HG03280 (cell line): ENCODE results near the gene CCDC12.

Experiments used
- ATAC-seq: cut with Tn5 transposase; IDR thresholded peaks from one replicate; pipeline ENCODE4 v1.9.1; 2021; ENCODE audit warnings: mild to moderate bottlenecking, moderate library complexity; ENCODE audit not compliant: unreplicated experiment

Gene CCDC12

DNA sequence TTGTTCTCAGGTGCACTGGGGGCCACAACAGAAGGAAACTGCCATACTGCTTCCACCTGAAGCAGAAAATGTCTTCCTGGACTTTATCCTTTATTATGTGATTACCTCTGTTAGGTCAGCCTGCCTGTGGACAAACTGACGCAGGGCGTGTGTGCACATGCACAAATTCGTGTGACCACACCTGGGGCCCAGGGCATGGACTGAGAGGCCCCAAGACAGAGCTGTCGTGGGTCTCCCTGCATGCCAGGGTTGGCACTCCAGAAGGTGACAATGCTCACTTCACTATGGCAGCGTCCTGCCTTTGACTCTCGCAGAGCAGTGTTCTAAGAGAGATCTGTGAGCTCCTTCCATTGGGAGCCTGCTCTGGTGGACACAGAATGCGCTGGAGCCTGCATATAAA, 34.5 kb downstream of the CCDC12 start:
- no peak for ATAC-seq

DNA sequence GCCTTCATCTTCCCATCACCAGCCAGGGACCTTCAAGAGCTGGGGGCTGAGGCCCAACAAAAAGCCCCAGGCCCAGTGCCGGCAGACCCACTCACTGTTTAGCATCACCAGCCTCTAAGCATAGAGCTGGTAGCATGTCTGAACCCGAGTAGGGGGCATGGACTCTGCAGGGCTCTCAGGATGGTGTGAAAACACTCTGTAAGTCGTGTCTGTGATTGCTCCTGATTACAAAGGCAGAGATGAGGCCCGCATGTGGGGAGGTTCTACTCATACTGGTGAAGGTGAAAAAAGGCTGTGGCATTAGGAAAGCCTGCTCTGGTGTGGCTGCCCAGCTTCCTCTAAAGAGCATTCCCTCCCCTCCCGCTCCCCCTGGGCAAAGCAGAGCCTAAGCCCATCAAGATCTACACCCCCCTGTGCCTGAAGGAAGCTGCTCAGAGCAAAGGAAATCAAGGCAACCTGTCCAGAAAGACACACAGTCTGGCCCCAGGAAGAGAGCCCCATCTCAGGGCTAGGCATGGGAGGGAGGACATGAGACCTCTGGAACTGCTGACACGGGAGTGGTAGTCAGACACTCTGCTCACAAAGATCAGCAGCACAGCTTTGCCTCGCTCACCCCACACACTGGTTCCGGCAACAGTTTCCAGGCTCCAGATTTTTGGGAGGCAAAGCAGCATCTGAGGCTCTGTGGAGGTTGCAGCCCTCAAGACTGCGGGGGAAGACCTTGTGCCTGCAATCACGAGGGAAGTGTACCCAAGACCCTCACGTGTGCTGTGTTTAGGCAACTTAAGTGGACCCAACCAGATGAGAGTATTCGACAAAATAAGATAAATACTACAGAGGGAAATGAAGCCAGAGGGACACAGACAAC, 36.7 kb downstream of the CCDC12 start:
- no peak for ATAC-seq

DNA sequence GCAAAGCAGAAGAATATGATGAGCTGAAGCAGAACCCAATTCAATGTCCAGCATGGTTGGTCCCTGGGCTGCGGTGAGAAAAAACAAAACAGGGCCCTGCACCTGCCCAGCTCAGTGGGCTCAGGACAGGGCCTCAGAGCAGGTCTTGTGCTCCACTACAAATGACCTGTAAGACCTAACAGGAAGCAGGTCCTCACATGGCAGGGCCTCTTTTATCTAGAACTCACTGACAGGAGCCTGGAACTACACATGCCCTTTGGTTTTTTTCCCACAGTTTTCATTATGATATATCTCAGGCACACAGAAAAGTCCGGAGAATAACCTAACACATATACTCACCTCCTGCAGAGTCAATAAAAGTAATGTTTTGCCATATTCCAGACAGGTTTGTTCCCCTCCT, 38.4 kb downstream of the CCDC12 start:
- ATAC-seq: no peak

DNA sequence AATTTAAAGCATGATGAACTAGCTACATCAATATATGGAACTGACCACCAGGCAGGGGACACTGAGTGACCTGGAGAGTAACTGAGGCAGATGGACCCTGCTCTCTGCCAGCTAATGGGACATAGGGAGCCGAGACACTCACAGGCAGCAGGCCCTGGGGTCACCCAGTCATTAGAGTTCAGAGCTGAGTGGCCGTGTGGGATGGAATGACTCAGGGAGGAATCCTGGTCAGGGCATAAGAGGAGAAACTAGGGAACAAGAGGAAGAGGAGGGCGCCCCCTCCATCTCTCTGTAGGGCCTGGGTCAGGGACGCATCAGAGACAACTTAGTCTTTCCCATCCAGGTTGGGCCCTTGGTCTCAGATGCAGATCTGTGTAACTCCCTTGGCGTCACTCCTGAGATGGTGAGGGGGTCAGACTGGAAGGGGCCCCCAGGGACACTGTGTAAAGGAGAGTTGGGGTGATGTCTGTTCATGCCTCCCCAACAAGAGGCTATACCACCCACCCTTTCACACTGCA, 39.8 kb downstream of the CCDC12 start:
- ATAC-seq: no peak

DNA sequence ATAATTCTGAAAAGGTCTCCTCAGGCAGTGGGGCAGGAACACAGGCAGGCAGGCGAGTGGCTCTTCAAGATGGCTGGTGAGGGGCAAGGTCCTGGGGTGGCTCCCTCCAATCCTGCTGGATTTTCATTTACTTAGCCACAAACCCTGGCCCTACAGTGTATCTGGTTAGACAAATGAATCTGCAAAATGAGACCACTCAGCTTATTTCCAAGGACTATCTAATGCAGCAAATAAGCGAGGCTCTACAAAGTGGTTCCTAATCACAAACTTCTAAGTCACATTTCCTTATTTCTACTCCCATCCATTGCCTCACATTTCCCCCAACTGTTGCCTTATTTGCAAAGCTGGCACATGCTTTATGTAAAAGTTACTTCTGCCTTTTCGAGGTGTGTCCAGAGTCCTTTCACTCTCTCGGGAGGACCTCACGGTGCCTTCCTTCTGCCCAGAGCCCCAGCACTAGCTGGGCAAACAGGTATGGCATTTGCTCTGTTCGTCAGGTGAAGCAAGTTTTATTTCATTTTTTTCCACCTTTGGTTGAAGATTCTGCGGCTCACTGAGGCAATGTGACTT, 40.5 kb downstream of the CCDC12 start:
- ATAC-seq: no peak

DNA sequence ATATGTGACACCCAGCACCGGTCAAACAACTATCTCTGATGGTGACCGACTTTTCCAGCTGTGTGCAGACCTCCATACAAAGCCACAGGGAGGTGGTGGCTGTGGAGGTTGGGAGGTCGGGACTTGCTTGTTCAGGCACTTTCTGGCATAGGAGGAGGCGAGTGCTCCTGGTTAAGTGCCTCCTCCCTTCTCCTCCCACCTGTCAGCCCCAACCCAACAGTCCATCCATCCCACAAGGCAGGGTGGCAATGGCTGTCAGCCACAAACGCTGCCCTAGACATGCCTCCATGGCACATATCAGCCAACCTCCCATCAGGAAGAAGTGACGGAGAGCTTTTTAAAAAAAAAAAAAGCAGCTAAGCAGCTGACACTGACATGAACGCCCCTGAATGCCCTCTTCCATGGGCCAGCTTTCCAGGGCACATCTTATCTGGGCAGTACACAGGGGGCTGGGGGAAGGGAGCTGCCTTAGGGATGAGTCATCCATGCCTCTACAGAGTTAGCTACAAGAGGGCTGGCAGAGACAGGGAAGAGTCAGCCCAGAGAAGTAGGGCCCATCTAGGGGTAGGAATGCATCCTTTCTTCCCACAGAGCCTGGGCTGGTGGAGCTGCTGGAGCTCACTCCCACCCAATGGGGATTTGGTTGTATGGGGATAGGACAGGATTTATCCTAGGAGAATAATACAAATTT, 41.2 kb downstream of the CCDC12 start:
- no peak for ATAC-seq

DNA sequence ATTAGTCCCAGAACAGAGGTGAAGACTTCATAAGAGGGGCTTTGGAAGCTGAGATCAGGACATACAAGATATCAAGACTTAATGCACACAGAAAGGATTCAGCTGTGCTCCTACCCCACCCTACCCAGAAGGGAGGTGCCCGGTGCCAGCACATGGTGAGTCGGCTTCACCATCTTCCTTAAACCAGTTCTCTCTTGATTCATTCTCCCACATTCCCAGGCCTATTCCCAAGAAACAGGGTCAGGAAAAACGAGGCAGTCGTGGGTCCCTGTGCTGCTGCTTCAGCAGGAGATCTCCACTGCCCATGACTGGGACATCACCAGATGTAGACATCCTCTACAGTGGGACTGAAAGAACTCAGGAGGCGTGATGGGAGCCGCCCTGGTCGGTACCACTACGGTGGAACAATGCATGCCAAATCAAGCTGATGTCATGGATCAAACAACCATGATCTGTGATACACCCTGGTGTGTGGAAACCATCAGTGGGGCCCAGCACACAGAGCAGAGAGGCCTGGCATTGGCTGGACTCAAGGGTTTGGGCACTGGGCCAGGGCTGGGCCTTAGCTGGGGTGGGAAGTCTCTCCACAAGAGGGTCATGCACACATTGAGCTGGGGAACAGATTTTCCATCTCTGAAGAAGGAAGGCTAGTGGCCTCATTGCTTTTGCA, 41.9 kb downstream of the CCDC12 start:
- ATAC-seq: no peak

DNA sequence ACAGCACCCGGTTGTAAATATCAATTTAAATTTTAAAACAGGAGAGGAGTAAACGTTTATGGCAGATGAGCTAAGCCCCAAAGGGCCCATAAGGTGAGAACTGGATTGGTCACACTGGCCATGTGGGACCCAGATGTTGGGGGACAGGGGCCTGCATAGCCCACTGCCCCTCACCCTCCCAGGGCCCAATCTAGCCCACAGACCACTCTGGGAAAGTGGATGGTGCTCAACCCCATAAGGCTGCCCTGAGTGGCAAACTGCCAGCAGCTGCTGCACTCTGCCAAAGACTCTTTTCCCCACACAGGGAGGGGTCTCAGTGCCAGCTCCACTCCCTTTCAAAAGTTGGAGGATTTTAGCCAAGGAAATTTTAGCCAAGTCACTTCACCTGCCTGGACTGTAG, 42.5 kb downstream of the CCDC12 start:
- no peak for ATAC-seq

DNA sequence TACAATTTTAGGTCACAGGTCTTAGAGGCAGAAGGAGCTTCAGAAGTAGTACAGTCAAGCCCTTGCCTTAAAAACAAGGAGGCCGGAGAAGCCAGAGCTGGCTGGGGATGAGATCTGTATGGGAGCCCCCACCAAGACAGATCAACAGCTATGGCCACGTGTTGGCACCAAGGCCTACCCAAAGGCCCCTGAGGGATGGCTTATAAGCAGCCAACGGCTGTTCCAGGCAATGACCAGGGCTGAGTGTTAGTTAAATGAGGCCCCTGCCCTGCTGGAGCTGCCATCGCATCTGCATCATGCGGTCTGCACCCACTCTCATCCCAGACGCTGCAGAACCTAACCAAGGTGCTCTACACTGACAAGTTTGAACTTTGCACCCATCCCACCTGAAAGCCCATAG, 43.3 kb downstream of the CCDC12 start:
- ATAC-seq: no peak

DNA sequence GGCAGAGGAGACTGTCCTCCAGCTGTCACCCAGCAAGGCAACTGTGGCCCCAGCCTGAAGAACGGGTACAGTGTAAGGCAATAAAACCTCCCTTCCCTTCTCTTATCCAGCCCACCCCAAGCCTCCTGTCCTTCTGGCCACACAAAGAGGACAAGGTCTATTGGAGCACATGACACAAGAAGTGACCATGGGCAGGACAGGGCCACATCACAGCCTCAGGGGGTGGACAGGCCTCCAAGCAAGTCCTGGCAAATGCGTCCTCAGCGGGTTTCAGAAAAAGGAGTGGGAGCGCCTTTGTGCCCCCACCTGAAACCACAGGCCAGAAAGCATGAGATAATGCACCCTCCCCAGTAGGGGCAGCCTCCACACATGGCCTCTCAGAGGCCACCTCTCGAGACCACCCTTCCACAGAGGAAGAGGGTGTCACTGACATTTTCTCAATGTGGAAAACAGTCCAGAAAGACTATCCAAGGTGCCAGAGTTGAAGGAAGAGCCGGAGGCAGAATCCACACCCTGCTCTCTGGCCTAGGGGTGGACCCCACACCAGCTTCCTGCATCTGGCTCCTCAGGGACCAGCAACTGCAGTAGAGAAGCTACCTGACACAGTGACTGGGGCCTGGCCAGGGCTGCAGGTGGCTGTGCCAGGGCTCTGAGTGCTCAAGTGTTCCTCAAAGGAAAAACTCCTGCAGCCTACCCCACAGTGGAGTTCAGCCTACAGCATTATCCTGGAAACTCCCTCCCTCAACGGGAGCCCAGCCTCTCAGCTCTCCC, 43.9 kb downstream of the CCDC12 start:
- ATAC-seq: no peak

DNA sequence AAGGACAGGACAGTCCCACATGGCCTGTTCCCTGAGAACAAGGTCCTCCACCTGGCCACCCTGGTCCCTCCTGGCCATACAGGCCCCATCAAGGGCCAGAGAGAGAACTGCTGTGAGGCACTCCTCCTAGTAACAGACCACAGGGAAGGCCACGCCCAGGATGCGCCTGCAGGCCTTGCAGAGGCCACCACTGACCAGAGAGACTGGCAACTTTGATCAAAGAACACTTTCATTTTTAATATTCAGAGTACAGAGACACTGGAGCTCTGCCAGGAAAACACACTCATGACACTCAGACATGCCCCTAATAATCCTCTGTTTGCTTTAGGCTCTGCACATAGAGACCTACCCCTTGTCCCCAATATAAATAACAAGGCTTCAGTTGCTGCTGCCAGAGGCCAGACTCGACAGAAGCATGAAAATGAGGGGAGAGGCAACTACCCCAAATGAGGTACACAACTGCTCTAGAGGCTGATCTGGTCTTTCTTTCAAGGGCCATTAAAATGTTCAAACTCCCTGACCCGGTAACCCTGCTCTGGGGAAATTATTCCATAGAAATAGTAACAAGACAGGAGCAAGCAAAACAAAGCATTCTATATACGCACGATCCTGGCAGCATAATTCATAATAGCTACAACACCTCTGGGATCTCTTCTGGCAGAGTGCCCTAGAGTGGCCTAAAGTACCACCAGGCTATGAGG, 44.8 kb downstream of the CCDC12 start:
- ATAC-seq: no peak

DNA sequence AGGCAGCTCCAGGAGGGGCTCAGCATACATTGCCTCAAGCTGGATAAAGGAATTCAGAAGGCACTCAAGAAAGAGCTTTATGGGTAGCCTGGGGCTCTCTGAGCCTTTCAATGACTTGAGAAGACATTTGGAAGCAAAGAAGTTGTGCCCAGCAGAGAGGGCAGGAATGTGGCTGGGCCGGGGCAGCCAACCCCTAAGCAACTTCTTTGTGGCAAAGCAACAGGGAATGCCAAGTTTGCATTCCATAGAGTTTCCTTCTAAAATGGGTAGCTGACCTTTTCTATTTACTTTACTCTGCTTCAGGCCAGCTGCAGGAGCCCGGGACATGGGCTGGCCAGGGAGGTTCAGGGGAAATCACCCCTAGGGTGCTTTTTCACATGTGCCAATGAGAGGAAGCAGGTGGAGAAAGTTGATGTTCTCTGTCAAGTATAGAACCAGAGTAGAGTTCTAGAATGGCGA, 45.6 kb downstream of the CCDC12 start:
- ATAC-seq: no peak

DNA sequence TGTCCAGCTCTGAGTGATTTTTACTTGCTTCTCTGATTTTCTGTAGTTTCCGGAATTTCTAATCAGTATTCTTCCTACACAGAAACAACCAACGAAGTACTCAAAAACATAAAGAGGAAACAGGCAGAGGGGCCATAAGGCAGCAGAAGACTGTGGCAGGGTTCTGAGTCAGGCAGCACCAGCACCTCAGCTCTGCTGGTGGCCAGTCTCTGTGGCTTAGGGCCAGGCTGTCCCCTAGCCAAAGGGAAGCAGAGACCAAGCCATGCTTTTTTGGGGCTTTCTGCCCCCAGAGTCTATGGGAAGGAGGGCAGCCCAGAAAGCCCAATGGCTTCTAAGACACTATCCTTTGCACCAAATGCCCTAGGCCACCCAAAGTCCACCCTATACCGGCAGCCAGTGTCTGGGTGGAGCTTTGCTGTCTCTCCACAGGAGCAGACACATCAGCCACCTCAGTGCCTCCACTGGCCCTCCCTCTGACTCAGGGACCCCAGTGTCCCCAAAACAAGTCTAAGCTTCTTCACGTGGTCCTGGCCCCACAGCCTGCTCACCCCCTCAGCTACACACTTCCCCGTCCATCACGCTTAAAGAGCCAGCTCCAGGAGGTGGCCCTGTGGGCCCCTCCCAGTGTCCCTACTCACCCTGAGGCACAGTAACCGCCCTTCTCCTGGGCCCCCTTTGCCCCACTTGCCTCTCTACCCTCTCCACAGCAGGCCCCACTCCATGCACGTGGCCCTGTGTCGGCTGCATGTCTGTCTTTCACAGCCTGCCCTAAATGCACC, 46.2 kb downstream of the CCDC12 start:
- no peak for ATAC-seq

DNA sequence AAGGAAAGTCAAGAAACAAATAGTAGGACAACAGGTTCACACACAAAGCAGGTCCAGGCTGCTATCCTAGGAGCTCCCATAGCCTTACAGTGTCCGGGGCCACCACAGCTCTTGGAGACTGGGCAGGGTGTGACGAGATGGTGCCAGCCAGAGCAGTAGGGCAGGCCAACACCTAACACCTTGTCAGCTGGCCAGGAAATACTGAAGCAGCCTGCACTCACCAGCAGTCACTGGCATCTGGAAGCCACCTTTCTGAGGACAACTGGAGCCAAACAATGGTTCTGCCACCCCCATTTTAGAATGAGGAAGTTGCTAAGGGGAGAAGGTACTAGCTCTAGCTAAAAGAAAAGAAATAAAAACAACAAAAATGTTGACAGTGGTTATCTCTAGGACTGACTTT, 47.2 kb downstream of the CCDC12 start:
- no peak for ATAC-seq

DNA sequence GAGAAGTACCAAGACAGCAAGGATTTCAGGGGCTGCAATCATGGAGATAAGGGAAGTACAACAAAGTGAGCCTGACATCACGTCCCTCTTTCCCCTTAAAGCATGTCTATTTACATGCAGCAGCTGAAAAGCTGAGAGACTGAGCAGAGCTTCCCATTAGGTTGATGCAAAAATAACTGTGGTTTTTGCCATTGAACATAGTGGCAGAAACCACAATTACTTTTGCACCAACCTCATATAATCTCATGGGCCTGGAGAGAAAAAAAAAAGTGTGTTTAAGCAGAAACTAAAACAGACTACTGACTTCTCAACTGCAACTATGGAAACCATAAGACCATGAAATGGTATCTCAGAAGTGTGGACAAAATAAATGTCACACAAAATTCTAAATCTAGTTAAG, 48.3 kb downstream of the CCDC12 start:
- no peak for ATAC-seq

DNA sequence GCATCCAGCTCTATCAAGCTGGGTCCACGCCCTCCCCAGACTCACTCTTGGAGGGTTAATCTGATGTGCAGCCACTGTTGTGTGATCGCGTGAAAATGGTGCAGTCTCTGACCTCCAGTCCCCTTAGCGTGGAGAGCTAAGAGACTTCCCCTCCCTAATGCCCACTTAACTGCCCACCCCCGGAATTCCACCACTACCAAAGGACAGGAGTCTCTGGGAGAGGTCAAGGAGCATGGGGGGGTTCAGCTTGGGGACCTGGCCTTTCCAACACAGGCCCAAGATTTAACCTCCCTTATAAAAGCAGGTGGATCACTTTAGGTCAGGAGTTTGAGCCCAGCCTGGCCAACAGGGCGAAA, 48.8 kb downstream of the CCDC12 start:
- no peak for ATAC-seq

DNA sequence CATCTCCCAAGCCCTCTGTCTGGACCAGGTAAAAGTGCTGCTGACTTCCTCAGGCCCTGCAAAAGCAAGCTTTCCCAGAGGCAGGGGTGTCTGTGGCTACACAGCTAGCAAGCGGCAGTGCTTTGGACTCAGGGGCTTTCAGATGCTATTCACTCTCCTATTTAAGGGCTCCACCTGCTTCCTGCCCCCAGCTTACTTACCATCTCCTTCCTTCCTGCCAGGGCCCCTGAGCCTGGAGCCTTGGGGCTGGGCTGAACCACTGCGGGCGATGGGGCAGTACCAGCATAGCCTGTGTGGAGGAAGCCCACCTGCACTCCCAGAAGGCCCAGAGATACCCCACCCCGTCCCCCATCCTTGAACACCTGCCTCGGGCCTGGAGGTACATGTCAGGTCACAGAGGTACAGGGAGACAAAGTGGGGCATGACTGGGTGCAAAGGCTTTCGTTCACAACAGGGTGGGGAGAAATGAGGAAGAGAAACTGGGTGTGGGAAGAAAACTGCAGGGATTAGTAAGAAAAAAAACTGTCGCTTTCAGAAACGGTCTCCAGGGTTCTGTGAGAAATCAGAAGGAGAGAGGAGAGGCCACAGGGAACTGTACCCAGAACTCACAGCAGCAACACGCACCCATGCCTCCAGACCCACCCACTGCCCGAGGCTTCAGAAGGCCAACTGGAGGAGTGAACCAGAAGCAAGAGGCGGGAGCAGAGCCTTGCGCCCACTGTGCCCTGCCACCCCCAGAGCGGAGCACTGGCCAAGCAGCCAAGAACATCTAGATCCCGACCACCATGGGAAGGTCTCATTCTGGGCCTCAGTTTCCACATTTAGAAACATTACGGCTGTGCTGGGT, 49.5 kb downstream of the CCDC12 start:
- peak; percentile 50 for ATAC-seq

DNA sequence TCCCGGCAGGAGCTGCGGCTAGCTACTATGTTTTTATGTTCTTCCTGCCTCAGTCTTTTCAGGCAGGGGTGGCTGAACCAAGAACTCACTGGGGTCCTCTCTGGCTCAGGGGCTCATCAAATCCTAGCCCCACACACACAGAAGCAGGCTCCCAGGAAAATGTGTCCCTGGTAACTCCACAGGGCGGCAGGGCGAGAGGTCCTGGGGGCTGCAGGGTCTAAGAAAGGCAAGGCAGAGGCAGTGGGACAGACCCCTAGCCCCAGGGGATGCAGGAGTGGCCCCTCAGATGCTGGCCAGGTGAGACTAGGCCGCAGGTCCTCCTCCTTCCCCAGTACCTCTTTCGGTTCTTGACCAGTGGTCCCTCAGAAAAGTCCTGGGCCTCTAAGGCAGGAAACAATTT, 50.1 kb downstream of the CCDC12 start:
- no peak for ATAC-seq
